ENCODE measurements around the gene PAIP1. TPM values are rescaled to one million over a fixed set of nuclear protein-coding genes. Genes with fewer than 3 reads are reported as not detected.

Gene PAIP1
- polyA plus RNA-seq, 3 donors = 31.4 to 49.2 (median 41.0) TPM

GRCh38 chr5:43565043-43565442 is 8.2 kb upstream of the PAIP1 start:
- Mint-ChIP-seq H3K36me3 (peaks cover 0 to 2% of the 10 kb centered on the region in 2 donors), H3K27me3 (ENCODE audit: low read depth in 3 of 3) (peaks cover 1 to 5% (median 2%) of the 10 kb centered on the region in 3 donors), H3K4me1 (no peaks in the 10 kb centered on the region), H3K4me3 (no peak overlapping the region), H3K27ac (no peak overlapping the region), H3K9me3 (peaks cover 0 to 2% (median 0%) of the 10 kb centered on the region in 7 donors)
- Histone ChIP-seq H3K36me3 (replicated peaks in 1 of 2; ENCODE audit: control insufficient read depth in 1 of 2, insufficient read depth in 2 of 2, low read length in 2 of 2) (no peaks in the 10 kb centered on the region), H3K27ac (ENCODE audit: low read depth in 1 of 2, low read length in 2 of 2) (no peak overlapping the region), H4K20me1 (ENCODE audit: insufficient read depth, low read length) (no peaks in the 10 kb centered on the region), H3K27me3 (ENCODE audit: control insufficient read depth in 2 of 2, insufficient read depth in 2 of 2, low read length in 2 of 2) (no peaks in the 10 kb centered on the region), H3K4me3 (replicated peaks in 1 of 3; ENCODE audit: low read depth in 2 of 3, low read length in 3 of 3) (no peak overlapping the region), H3K4me2 (replicated peaks; ENCODE audit: extremely low read depth, low read length, poor library complexity, severe bottlenecking) (no peak overlapping the region), H3K4me1 (ENCODE audit: control insufficient read depth in 1 of 2, insufficient read depth in 2 of 2, low read length in 2 of 2) (no peaks in the 10 kb centered on the region), H3K79me2 (ENCODE audit: insufficient read depth, low read length) (no peaks in the 10 kb centered on the region), H2AFZ (ENCODE audit: insufficient read depth, low read depth, low read length, poor library complexity, severe bottlenecking) (no peak overlapping the region), H3K9ac (ENCODE audit: insufficient read depth, low read length, poor library complexity, severe bottlenecking) (no peak overlapping the region), H3K9me3 (replicated peaks in 1 of 2; ENCODE audit: control insufficient read depth in 1 of 2, insufficient read depth in 1 of 2, low read length in 2 of 2) (no peaks in the 10 kb centered on the region)
- intact Hi-C loops (cut with micrococcal nuclease) = no loop called here
- WGBS (ENCODE audit: insufficient coverage) = 85% methylated on average over 4 of the region's 5 CpGs
- TF ChIP-seq, protein P1, sequence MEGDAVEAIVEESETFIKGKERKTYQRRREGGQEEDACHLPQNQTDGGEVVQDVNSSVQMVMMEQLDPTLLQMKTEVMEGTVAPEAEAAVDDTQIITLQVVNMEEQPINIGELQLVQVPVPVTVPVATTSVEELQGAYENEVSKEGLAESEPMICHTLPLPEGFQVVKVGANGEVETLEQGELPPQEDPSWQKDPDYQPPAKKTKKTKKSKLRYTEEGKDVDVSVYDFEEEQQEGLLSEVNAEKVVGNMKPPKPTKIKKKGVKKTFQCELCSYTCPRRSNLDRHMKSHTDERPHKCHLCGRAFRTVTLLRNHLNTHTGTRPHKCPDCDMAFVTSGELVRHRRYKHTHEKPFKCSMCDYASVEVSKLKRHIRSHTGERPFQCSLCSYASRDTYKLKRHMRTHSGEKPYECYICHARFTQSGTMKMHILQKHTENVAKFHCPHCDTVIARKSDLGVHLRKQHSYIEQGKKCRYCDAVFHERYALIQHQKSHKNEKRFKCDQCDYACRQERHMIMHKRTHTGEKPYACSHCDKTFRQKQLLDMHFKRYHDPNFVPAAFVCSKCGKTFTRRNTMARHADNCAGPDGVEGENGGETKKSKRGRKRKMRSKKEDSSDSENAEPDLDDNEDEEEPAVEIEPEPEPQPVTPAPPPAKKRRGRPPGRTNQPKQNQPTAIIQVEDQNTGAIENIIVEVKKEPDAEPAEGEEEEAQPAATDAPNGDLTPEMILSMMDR (IDR thresholded peaks at IDR 0.05) = no peak
- no peak for DNase-seq

GRCh38 chr5:43564289-43564850 is 7.5 kb upstream of the PAIP1 start:
- Histone ChIP-seq H3K4me1 (ENCODE audit: control insufficient read depth in 1 of 2, insufficient read depth in 2 of 2, low read length in 2 of 2) (no peaks in the 10 kb centered on the region), H3K9ac (ENCODE audit: insufficient read depth, low read length, poor library complexity, severe bottlenecking) (no peak overlapping the region), H3K36me3 (replicated peaks in 1 of 2; ENCODE audit: control insufficient read depth in 1 of 2, insufficient read depth in 2 of 2, low read length in 2 of 2) (no peaks in the 10 kb centered on the region), H4K20me1 (ENCODE audit: insufficient read depth, low read length) (no peaks in the 10 kb centered on the region), H3K4me2 (replicated peaks; ENCODE audit: extremely low read depth, low read length, poor library complexity, severe bottlenecking) (no peak overlapping the region), H3K27ac (ENCODE audit: low read depth in 1 of 2, low read length in 2 of 2) (no peak overlapping the region), H3K4me3 (replicated peaks in 1 of 3; ENCODE audit: low read depth in 2 of 3, low read length in 3 of 3) (no peak overlapping the region), H3K79me2 (ENCODE audit: insufficient read depth, low read length) (no peaks in the 10 kb centered on the region), H3K27me3 (ENCODE audit: control insufficient read depth in 2 of 2, insufficient read depth in 2 of 2, low read length in 2 of 2) (no peaks in the 10 kb centered on the region), H3K9me3 (replicated peaks in 1 of 2; ENCODE audit: control insufficient read depth in 1 of 2, insufficient read depth in 1 of 2, low read length in 2 of 2) (no peaks in the 10 kb centered on the region), H2AFZ (ENCODE audit: insufficient read depth, low read depth, low read length, poor library complexity, severe bottlenecking) (no peak overlapping the region)
- no CpG with 5 or more reads among the region's 5 CpGs for WGBS (ENCODE audit: insufficient coverage)
- Mint-ChIP-seq H3K27ac (no peak overlapping the region), H3K4me1 (no peaks in the 10 kb centered on the region), H3K9me3 (peaks cover 0 to 2% (median 0%) of the 10 kb centered on the region in 7 donors), H3K27me3 (ENCODE audit: low read depth in 3 of 3) (peaks cover 1 to 5% (median 2%) of the 10 kb centered on the region in 3 donors), H3K36me3 (peaks cover 0 to 2% of the 10 kb centered on the region in 2 donors), H3K4me3 (no peak overlapping the region)
- intact Hi-C loops (cut with micrococcal nuclease) = no loop called here
- TF ChIP-seq, protein P1 (IDR thresholded peaks at IDR 0.05) = no peak
- DNase-seq = no peak
